PC-9 (cell line): ENCODE data around the gene CRB2. TPM values are rescaled to one million over a fixed set of nuclear protein-coding genes. Genes with fewer than 3 reads are reported as not detected.

ENCODE experiments used
- BruUV-seq: library from RNA; stranded (reverse); fragments of 400-500 nt; replicated peaks from 2 replicates; lab custom pipeline; 2021; lab: Mats Ljungman, UMichigan
- CTCF ChIA-PET: fragments of 300-600 bp; sonication (Branson Sonifier 250); formaldehyde crosslinking; loops from one replicate; lab custom pipeline; 2022; ENCODE audit warnings: antibody characterized with exemption; lab: Charles Lee
- POLR2A ChIA-PET: fragments of 300-600 bp; sonication (Branson Sonifier 250); formaldehyde crosslinking; loops from one replicate; lab custom pipeline; 2022; ENCODE audit warnings: antibody characterized with exemption; ENCODE audit not compliant: unreplicated experiment; lab: Charles Lee
- DNase-seq, 2 experiments: peaks; one replicate each; pipeline versions ENCODE4 v3.0.0 to v3.0.0-alpha.2; 2015 to 2022; ENCODE audit warnings: mixed read lengths in 1 of 2
- H2AFZ ChIP-seq: fragments of 200-600 bp; sonication (generic); 2 replicates; pipeline ENCODE4 v1.8.1; 2017; ENCODE audit warnings: antibody characterized with exemption
- H3F3A ChIP-seq: fragments of 200-600 bp; sonication (generic); 2 replicates; pipeline ENCODE4 v1.8.1; 2017; ENCODE audit warnings: antibody characterized with exemption, mild to moderate bottlenecking, low read depth; ENCODE audit not compliant: insufficient read depth
- H3K27ac ChIP-seq: fragments of 200-600 bp; sonication (generic); 2 replicates; pipeline ENCODE4 v1.6.1; 2016; ENCODE audit warnings: mixed run types
- H3K27me3 ChIP-seq: fragments of 200-600 bp; sonication (generic); 2 replicates; pipeline ENCODE4 v1.6.1; 2016; ENCODE audit warnings: low read depth, mixed run types; ENCODE audit not compliant: insufficient read depth
- H3K36me3 ChIP-seq: fragments of 200-600 bp; sonication (generic); 2 replicates; pipeline ENCODE4 v1.6.1; 2016; ENCODE audit warnings: low read depth, mixed run types
- H3K4me1 ChIP-seq: fragments of 200-600 bp; sonication (generic); replicated peaks from 2 replicates; pipeline ENCODE4 v1.6.1; 2016; ENCODE audit warnings: mixed run types; ENCODE audit not compliant: insufficient read depth
- H3K4me2 ChIP-seq: fragments of 200-600 bp; sonication (generic); 2 replicates; pipeline ENCODE4 v1.6.1; 2017; ENCODE audit warnings: mixed run types
- H3K4me3 ChIP-seq: fragments of 200-600 bp; sonication (generic); 2 replicates; pipeline ENCODE4 v1.6.1; 2016; ENCODE audit warnings: mixed run types
- H3K79me2 ChIP-seq: fragments of 200-600 bp; sonication (generic); 2 replicates; pipeline ENCODE4 v1.6.1; 2017; ENCODE audit warnings: low read depth, mixed run types
- H3K9me2 ChIP-seq: fragments of 200-600 bp; sonication (generic); 2 replicates; pipeline ENCODE4 v1.8.1; 2017; ENCODE audit warnings: mild to moderate bottlenecking; ENCODE audit not compliant: insufficient read depth
- H3K9me3 ChIP-seq: fragments of 200-600 bp; sonication (generic); 2 replicates; pipeline ENCODE4 v1.8.1; 2016; ENCODE audit warnings: low read depth; ENCODE audit not compliant: insufficient read depth
- H4K20me1 ChIP-seq: fragments of 200-600 bp; sonication (generic); 2 replicates; pipeline ENCODE4 v1.8.1; 2017; ENCODE audit not compliant: insufficient read depth
- EZH2 ChIP-seq: fragments of 200-600 bp; sonication (generic); IDR thresholded peaks from 2 replicates; pipeline ENCODE4 v1.8.0; 2017; ENCODE audit warnings: antibody characterized with exemption, low read depth
- intact Hi-C: fragments of 100-400 bp; cut with micrococcal nuclease; formaldehyde crosslinking; loops from one replicate; pipeline ENCODE4 v1.10.0; 2022; ENCODE audit not compliant: unreplicated experiment
- total RNA-seq: library from RNA; stranded (reverse); gene quantifications from 2 replicates; pipeline ENCODE4 v1.2.3, GENCODE V29; 2021
- TF ChIP-seq, protein P1 (sequence below): fragments of 200-600 bp; sonication (generic); conservative IDR thresholded peaks from 2 replicates; pipeline ENCODE4 v1.6.1; 2017; ENCODE audit warnings: mixed run types, antibody characterized with exemption, mild to moderate bottlenecking, moderate library complexity

Gene CRB2
- total RNA-seq, 1 experiment from 2014 or later, result not detected

DNA sequence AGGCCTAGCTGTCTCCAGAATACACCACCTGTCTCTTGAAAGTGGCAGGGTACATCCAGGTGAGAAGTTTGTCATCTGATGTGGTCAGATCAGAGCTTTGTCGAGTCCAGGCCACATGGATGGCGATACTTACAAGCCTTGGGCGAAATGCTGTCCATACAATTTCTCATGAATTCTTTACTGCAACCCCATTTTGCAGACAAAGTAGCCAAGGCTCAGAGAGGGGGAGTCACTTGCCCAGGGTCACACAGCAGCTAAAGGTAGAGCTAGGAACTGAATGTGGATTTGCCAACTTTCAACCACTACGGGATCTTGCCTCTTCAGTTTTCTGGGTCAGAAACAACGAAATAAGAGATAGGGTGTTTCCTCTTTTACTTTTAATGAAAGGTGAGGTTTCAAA lies 35.2 kb downstream of the CRB2 start:
- no TSS peak for BruUV-seq
- no peak for DNase-seq
- no peak for TF ChIP-seq EZH2
- TF ChIP-seq, protein P1, sequence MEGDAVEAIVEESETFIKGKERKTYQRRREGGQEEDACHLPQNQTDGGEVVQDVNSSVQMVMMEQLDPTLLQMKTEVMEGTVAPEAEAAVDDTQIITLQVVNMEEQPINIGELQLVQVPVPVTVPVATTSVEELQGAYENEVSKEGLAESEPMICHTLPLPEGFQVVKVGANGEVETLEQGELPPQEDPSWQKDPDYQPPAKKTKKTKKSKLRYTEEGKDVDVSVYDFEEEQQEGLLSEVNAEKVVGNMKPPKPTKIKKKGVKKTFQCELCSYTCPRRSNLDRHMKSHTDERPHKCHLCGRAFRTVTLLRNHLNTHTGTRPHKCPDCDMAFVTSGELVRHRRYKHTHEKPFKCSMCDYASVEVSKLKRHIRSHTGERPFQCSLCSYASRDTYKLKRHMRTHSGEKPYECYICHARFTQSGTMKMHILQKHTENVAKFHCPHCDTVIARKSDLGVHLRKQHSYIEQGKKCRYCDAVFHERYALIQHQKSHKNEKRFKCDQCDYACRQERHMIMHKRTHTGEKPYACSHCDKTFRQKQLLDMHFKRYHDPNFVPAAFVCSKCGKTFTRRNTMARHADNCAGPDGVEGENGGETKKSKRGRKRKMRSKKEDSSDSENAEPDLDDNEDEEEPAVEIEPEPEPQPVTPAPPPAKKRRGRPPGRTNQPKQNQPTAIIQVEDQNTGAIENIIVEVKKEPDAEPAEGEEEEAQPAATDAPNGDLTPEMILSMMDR, result no peak
- CTCF ChIA-PET, result no interaction called here
- H3K27ac ChIP-seq, result no peak overlapping the region
- no peak overlapping the region for H2AFZ ChIP-seq
- H3K4me1 ChIP-seq, result no peaks in the 10 kb centered on the region
- H3K27me3 ChIP-seq, result no peaks in the 10 kb centered on the region
- H3F3A ChIP-seq, result no peaks in the 10 kb centered on the region
- H3K4me2 ChIP-seq, result no peak overlapping the region
- intact Hi-C loops, result no loop called here
- no peaks in the 10 kb centered on the region for H3K36me3 ChIP-seq
- H3K4me3 ChIP-seq, result no peak overlapping the region
- POLR2A ChIA-PET, result no interaction called here
- no peaks in the 10 kb centered on the region for H4K20me1 ChIP-seq
- no peaks in the 10 kb centered on the region for H3K9me2 ChIP-seq
- H3K9me3 ChIP-seq, result no peaks in the 10 kb centered on the region
- H3K79me2 ChIP-seq, result no peaks in the 10 kb centered on the region

DNA sequence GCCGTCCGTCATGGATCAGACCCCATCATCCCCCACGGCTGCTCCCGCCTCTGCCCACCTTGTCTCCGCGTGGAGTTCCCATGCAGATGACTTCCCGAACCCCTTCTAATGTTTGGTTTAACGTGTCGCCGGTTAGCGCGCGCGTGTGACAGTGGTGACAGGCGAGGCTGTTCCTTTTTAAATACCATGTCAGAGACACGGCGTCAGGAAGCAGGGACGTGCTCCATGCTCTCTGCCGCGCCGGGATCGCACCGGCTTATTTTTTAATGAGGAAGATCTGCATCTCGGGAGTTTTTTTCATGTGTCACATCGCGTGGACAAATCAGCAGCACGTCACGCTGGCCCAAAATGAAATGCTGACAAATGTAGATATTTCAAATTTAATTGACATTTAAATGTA lies 35.9 kb downstream of the CRB2 start:
- no peaks in the 10 kb centered on the region for H3K9me2 ChIP-seq
- H2AFZ ChIP-seq, result no peak overlapping the region
- H3K9me3 ChIP-seq, result no peaks in the 10 kb centered on the region
- ChIA-PET CTCF (no interaction called here), POLR2A (no interaction called here)
- H3K36me3 ChIP-seq, result no peaks in the 10 kb centered on the region
- no peak overlapping the region for H3K27ac ChIP-seq
- no TSS peak for BruUV-seq
- no peak overlapping the region for H3K4me3 ChIP-seq
- TF ChIP-seq, protein P1, result no peak
- TF ChIP-seq EZH2, result no peak
- H3K4me2 ChIP-seq, result no peak overlapping the region
- no peaks in the 10 kb centered on the region for H3K4me1 ChIP-seq
- H4K20me1 ChIP-seq, result no peaks in the 10 kb centered on the region
- no peaks in the 10 kb centered on the region for H3K27me3 ChIP-seq
- intact Hi-C loops, result no loop called here
- no peaks in the 10 kb centered on the region for H3K79me2 ChIP-seq
- no peak for DNase-seq
- no peaks in the 10 kb centered on the region for H3F3A ChIP-seq

DNA sequence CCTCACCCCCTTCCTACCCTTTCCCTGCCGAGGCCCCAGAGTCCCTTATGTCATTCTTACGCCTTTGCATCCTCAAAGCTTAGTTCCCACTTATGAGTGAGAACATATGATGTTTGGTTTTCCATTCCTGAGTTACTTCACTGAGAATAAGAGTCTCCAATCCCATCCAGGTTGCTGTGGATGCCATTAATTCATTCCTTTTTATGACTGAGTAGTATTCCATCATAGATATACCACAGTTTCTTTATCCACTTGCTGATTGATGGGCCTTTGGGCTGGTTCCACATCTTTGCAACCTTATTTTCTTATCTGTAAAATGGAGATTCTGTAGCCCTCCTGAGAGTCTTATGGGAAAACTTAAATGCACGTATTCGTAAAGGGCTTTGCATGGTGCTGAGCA lies 36.8 kb downstream of the CRB2 start:
- Histone ChIP-seq H3F3A (no peaks in the 10 kb centered on the region), H3K36me3 (no peaks in the 10 kb centered on the region), H3K27me3 (no peaks in the 10 kb centered on the region), H3K27ac (no peak overlapping the region), H2AFZ (no peak overlapping the region), H3K9me2 (no peaks in the 10 kb centered on the region), H3K9me3 (no peaks in the 10 kb centered on the region), H3K4me3 (no peak overlapping the region), H3K4me1 (no peaks in the 10 kb centered on the region), H3K4me2 (no peak overlapping the region), H4K20me1 (no peaks in the 10 kb centered on the region), H3K79me2 (no peaks in the 10 kb centered on the region)
- POLR2A ChIA-PET, result no interaction called here
- BruUV-seq, result no TSS peak
- no peak for DNase-seq
- intact Hi-C loops, result no loop called here
- CTCF ChIA-PET, result no interaction called here
- no peak for TF ChIP-seq EZH2
- TF ChIP-seq, protein P1, result no peak
